ENCODE results near the gene PPP1R14D. TPM values are rescaled to one million over a fixed set of nuclear protein-coding genes. Genes with fewer than 3 reads are reported as not detected.

The PPP1R14D gene
- total RNA-seq, 2 experiments from 2014 or later = not detected

GRCh38 chr15:40773902-40774301 lies 54.6 kb downstream of the PPP1R14D start:
- Mint-ChIP-seq H3K4me3 (no peak overlapping the region), H3K4me1 (ENCODE audit: low read depth) (peaks cover 28% of the 10 kb centered on the region), H3K27ac (no peak overlapping the region), H3K36me3 (ENCODE audit: low read depth) (peaks cover 14% of the 10 kb centered on the region), H3K9me3 (no peaks in the 10 kb centered on the region), H3K27me3 (no peaks in the 10 kb centered on the region)
- CTCF ChIA-PET = interaction anchor here (0.8 to 2.7 kb wide), 2 partner anchors 9 to 184 kb away, joined by 3 to 16 read pairs; no protein-coding TSS in a partner anchor
- ATAC-seq (no peak), DNase-seq (no peak)
- TF ChIP-seq CTCF (IDR thresholded peaks at IDR 0.05) = no peak
- intact Hi-C loops (cut with micrococcal nuclease) = no loop called here
- POLR2A ChIA-PET = no interaction called here

- Mint-ChIP-seq H3K27me3 (no peaks in the 10 kb centered on the region), H3K9me3 (no peaks in the 10 kb centered on the region), H3K4me3 (no peak overlapping the region), H3K27ac (no peak overlapping the region), H3K4me1 (ENCODE audit: low read depth) (peaks cover 32% of the 10 kb centered on the region), H3K36me3 (ENCODE audit: low read depth) (peaks cover 13% of the 10 kb centered on the region)
- no peak for ATAC-seq
- no peak for TF ChIP-seq CTCF (IDR thresholded peaks at IDR 0.05)
- ChIA-PET POLR2A (no interaction called here), CTCF (interaction anchor here (0.8 to 2.7 kb wide), 2 partner anchors 9 to 184 kb away, joined by 3 to 16 read pairs; no protein-coding TSS in a partner anchor)
- DNase-seq = no peak
- intact Hi-C loops (cut with micrococcal nuclease) = no loop called here
Observed at GRCh38 chr15:40773496-40773895, 55.0 kb downstream of the PPP1R14D start.

- Mint-ChIP-seq H3K36me3 (ENCODE audit: low read depth) (peaks cover 13% of the 10 kb centered on the region), H3K4me1 (ENCODE audit: low read depth) (peaks cover 36% of the 10 kb centered on the region)
- TF ChIP-seq CTCF (IDR thresholded peaks at IDR 0.05) = no peak
Observed at GRCh38 chr15:40772014-40772413, 56.5 kb downstream of the PPP1R14D start.

GRCh38 chr15:40771242-40771641 lies 57.3 kb downstream of the PPP1R14D start:
- POLR2A ChIA-PET = interaction anchor here (1.1 to 3.8 kb wide), 2 partner anchors 12 to 35 kb away, joined by 4 to 14 read pairs; partner anchors contain the start of gene ZFYVE19
- no peak for TF ChIP-seq CTCF (IDR thresholded peaks at IDR 0.05)
- no peak overlapping the region for H3K4me3 Mint-ChIP-seq
- H3K36me3 Mint-ChIP-seq (ENCODE audit: low read depth) = peaks cover 7% of the 10 kb centered on the region
- CTCF ChIA-PET = interaction anchor here (1.2 to 2.7 kb wide), 2 partner anchors 11 to 15 kb away, joined by 3 to 16 read pairs; no protein-coding TSS in a partner anchor
- no peak for DNase-seq
- no peaks in the 10 kb centered on the region for H3K9me3 Mint-ChIP-seq
- ATAC-seq = no peak
- H3K27me3 Mint-ChIP-seq = no peaks in the 10 kb centered on the region
- H3K27ac Mint-ChIP-seq = no peak overlapping the region
- intact Hi-C loops (cut with micrococcal nuclease) = no loop called here
- H3K4me1 Mint-ChIP-seq (ENCODE audit: low read depth) = peaks cover 33% of the 10 kb centered on the region

More at GRCh38 chr15:40772014-40772413, 56.5 kb downstream of the PPP1R14D start:
- Mint-ChIP-seq H3K27ac (no peak overlapping the region), H3K27me3 (no peaks in the 10 kb centered on the region), H3K4me3 (no peak overlapping the region), H3K9me3 (no peaks in the 10 kb centered on the region)
- intact Hi-C loops (cut with micrococcal nuclease) = no loop called here
- CTCF ChIA-PET = interaction anchor here (1.2 to 2.7 kb wide), 2 partner anchors 10 to 16 kb away, joined by 3 to 16 read pairs; no protein-coding TSS in a partner anchor
- POLR2A ChIA-PET = interaction anchor here (1.1 to 3.8 kb wide), 2 partner anchors 11 to 34 kb away, joined by 4 to 14 read pairs; partner anchors contain the start of gene ZFYVE19
- ATAC-seq (no peak), DNase-seq (no peak)

GRCh38 chr15:40770147-40770721 lies 58.3 kb downstream of the PPP1R14D start:
- intact Hi-C loops (cut with micrococcal nuclease) = no loop called here
- H3K27me3 Mint-ChIP-seq = no peaks in the 10 kb centered on the region
- POLR2A ChIA-PET = interaction anchor here (0.6 to 6.8 kb wide), 7 partner anchors 13 to 179 kb away, joined by 3 to 37 read pairs (median 5); partner anchors contain the start of gene RAD51
- H3K9me3 Mint-ChIP-seq = no peaks in the 10 kb centered on the region
- H3K4me1 Mint-ChIP-seq (ENCODE audit: low read depth) = peaks cover 43% of the 10 kb centered on the region
- TF ChIP-seq CTCF (IDR thresholded peaks at IDR 0.05) = no peak
- peak overlapping the region; percentile 92 for H3K27ac Mint-ChIP-seq
- CTCF ChIA-PET = interaction anchor here (0.8 to 2.6 kb wide), 7 partner anchors 12 to 250 kb away, joined by 3 to 20 read pairs (median 4); partner anchors contain the start of genes SPINT1 and VPS18
- H3K36me3 Mint-ChIP-seq (ENCODE audit: low read depth) = peaks cover 8% of the 10 kb centered on the region
- peak overlapping the region; percentile 59 for H3K4me3 Mint-ChIP-seq
- peak; percentile 26 for DNase-seq
- no peak for ATAC-seq
